Loucy (cell line): ENCODE data around the gene BORCS6.

Experiments
- H2AFZ ChIP-seq: fragments of 200-600 bp; sonication (generic); 2 replicates; pipeline ENCODE4 v1.6.0; 2016; ENCODE audit warnings: antibody characterized with exemption, mild to moderate bottlenecking, low read length, moderate library complexity
- H3F3A ChIP-seq: fragments of 200-600 bp; 2 replicates; pipeline ENCODE4 v1.6.0; 2016; ENCODE audit warnings: antibody characterized with exemption, low read depth, mild to moderate bottlenecking
- H3K27me3 ChIP-seq: fragments of 200-600 bp; sonication (generic); 2 replicates; pipeline ENCODE4 v1.6.1; 2014; ENCODE audit warnings: low read length, mild to moderate bottlenecking; ENCODE audit not compliant: insufficient read depth, poor library complexity, severe bottlenecking
- H3K36me3 ChIP-seq: fragments of 200-600 bp; sonication (generic); 2 replicates; pipeline ENCODE4 v1.6.1; 2016; ENCODE audit warnings: low read length; ENCODE audit not compliant: insufficient read depth
- H3K4me1 ChIP-seq: fragments of 200-600 bp; sonication (generic); 2 replicates; pipeline ENCODE4 v1.5.1; 2014; ENCODE audit warnings: low read length, mild to moderate bottlenecking; ENCODE audit not compliant: insufficient read depth, poor library complexity, severe bottlenecking
- H3K4me2 ChIP-seq: fragments of 200-600 bp; sonication (generic); 2 replicates; pipeline ENCODE4 v1.6.0; 2014; ENCODE audit warnings: antibody characterized with exemption, low read length, low read depth, mild to moderate bottlenecking; ENCODE audit not compliant: poor library complexity, severe bottlenecking
- H3K4me3 ChIP-seq: fragments of 200-600 bp; sonication (generic); 2 replicates; pipeline ENCODE4 v1.5.1; 2014; ENCODE audit warnings: low read length, mild to moderate bottlenecking, mixed read lengths; ENCODE audit not compliant: poor library complexity, severe bottlenecking
- H3K79me2 ChIP-seq: fragments of 200-600 bp; sonication (generic); 2 replicates; pipeline ENCODE4 v1.6.1; 2014; ENCODE audit warnings: low read length; ENCODE audit not compliant: insufficient read depth
- H3K9ac ChIP-seq: fragments of 200-600 bp; sonication (generic); 2 replicates; pipeline ENCODE4 v1.6.0; 2014; ENCODE audit warnings: mild to moderate bottlenecking, low read depth, low read length, moderate library complexity; ENCODE audit not compliant: poor library complexity, severe bottlenecking
- H3K9me2 ChIP-seq: fragments of 200-600 bp; sonication (generic); replicated peaks from 2 replicates; pipeline ENCODE4 v1.6.1; 2016; ENCODE audit warnings: low read depth, low read length, mixed read lengths
- H3K9me3 ChIP-seq: fragments of 200-600 bp; sonication (generic); 2 replicates; pipeline ENCODE4 v1.6.1; 2014; ENCODE audit warnings: mild to moderate bottlenecking, antibody characterized with exemption, low read length, low read depth; ENCODE audit not compliant: insufficient read depth
- H4K20me1 ChIP-seq: fragments of 200-600 bp; sonication (generic); 2 replicates; pipeline ENCODE4 v1.6.0; 2014; ENCODE audit warnings: antibody characterized with exemption, low read length, mild to moderate bottlenecking; ENCODE audit not compliant: insufficient read depth, poor library complexity, severe bottlenecking
- EZH2phosphoT487 ChIP-seq: fragments of 200-600 bp; IDR thresholded peaks from 2 replicates; pipeline ENCODE4 v1.6.1; 2018; ENCODE audit warnings: antibody characterized with exemption, mild to moderate bottlenecking, moderate library complexity, borderline replicate concordance
- TF ChIP-seq, protein P1 (sequence below): fragments of 200-600 bp; sonication (generic); conservative IDR thresholded peaks from 2 replicates; pipeline ENCODE4 v1.5.1; 2014; ENCODE audit warnings: mild to moderate bottlenecking, antibody characterized with exemption, low read length

BORCS6 gene

DNA sequence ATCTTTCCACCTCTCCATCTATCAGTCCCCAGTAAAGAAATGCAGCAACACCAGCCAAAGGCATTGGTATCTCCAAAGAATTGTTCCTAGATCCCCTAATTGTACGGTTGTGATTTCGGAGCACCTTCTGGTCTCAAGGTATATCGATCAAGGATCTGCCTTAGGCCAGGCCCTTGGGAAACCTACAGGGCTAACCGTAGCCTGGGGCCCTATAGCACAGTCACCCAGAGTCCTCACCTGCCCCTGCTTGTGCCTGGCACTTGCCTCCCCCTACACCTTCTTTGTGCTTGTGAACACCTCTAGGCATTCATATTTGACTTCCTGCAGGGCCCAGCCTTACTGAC, 37.2 kb upstream of the BORCS6 start:
- no peaks in the 10 kb centered on the region for H3K79me2 ChIP-seq
- peaks cover 8% of the 10 kb centered on the region for H3K4me1 ChIP-seq
- no peaks in the 10 kb centered on the region for H3K9me2 ChIP-seq
- H3K9me3 ChIP-seq = no peaks in the 10 kb centered on the region
- peaks cover 52% of the 10 kb centered on the region; the same call in 1 of the 2 replicates for H3K36me3 ChIP-seq
- no peaks in the 10 kb centered on the region for H4K20me1 ChIP-seq
- H3K27me3 ChIP-seq = no peaks in the 10 kb centered on the region
- no peak overlapping the region for H3K4me2 ChIP-seq
- no peak overlapping the region for H3K9ac ChIP-seq
- TF ChIP-seq, protein P1, sequence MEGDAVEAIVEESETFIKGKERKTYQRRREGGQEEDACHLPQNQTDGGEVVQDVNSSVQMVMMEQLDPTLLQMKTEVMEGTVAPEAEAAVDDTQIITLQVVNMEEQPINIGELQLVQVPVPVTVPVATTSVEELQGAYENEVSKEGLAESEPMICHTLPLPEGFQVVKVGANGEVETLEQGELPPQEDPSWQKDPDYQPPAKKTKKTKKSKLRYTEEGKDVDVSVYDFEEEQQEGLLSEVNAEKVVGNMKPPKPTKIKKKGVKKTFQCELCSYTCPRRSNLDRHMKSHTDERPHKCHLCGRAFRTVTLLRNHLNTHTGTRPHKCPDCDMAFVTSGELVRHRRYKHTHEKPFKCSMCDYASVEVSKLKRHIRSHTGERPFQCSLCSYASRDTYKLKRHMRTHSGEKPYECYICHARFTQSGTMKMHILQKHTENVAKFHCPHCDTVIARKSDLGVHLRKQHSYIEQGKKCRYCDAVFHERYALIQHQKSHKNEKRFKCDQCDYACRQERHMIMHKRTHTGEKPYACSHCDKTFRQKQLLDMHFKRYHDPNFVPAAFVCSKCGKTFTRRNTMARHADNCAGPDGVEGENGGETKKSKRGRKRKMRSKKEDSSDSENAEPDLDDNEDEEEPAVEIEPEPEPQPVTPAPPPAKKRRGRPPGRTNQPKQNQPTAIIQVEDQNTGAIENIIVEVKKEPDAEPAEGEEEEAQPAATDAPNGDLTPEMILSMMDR = no peak
- no peak for TF ChIP-seq EZH2phosphoT487
- H3K4me3 ChIP-seq = no peak overlapping the region
- peaks cover 4% of the 10 kb centered on the region; the same call in 1 of the 2 replicates for H3F3A ChIP-seq
- no peak overlapping the region for H2AFZ ChIP-seq

DNA sequence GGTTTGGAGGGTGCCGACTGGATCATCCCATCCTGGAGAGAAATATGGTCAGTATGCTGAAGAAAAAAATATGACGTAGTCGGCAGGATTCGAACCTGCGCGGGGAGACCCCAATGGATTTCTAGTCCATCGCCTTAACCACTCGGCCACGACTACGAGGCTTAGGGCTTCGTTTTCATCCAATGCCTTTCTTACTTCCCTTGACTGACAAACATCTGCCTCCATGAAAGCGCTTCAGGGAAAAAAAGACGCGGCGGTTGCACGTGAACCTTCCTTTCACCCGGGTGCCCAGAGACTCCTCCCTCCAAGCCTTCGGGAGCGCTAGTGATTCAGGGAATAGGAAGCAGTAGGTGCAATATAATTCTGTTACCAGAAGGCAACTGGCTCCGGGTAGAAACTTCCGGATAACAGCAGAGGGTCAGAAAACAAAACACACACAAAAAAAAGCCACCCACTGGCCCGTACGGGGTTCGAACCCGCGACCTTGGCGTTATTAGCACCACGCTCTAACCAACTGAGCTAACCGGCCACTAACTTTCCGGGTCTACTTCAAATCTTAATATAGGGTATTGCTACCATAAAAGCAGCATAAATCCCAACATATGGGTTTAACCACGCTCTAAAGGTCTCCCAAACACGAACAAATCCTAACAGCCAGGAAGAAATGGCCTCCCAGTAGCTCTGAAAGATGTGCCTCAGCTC, 36.7 kb upstream of the BORCS6 start:
- no peaks in the 10 kb centered on the region for H3K27me3 ChIP-seq
- no peak overlapping the region for H2AFZ ChIP-seq
- no peaks in the 10 kb centered on the region for H3K9me3 ChIP-seq
- peaks cover 8% of the 10 kb centered on the region for H3F3A ChIP-seq
- no peaks in the 10 kb centered on the region for H3K9me2 ChIP-seq
- no peak overlapping the region for H3K9ac ChIP-seq
- H3K4me3 ChIP-seq = no peak overlapping the region
- no peaks in the 10 kb centered on the region for H4K20me1 ChIP-seq
- TF ChIP-seq, protein P1 = no peak
- TF ChIP-seq EZH2phosphoT487 = no peak
- H3K4me2 ChIP-seq = no peak overlapping the region
- peaks cover 8% of the 10 kb centered on the region for H3K4me1 ChIP-seq
- no peaks in the 10 kb centered on the region for H3K79me2 ChIP-seq
- peaks cover 46% of the 10 kb centered on the region; the same call in 1 of the 2 replicates for H3K36me3 ChIP-seq

DNA sequence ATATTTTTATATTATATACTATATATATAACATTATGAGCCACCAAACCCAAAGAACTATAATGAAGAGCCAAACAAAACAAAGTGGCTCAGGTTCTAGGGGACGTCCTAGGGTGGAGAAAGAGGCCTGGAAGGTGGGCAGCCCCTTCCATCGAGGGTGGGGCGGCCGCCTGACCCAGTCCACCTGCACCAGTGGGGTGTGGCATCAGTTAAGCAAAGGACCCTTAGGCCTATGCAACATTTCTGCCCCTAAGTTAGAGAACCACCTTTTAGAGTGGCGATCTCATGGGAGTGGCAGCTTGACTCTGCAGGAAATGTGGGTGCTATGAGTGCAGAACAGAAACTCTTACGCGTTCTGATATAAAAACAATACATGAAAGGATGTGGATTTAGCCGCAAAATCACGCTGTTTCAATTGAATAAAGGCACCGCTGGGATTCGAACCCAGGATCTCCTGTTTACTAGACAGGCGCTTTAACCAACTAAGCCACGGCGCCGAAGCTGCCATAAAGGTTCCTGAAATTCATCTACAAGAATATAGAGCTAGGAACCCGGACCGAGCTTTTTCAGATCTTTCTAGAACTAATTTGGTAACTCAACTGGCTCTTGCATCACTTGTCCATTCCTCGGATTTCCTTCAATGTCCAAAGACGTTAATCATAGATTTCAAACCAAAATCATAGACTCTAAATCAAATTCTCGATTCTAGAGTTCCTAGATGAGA, 36.0 kb upstream of the BORCS6 start:
- peaks cover 8% of the 10 kb centered on the region for H3K4me1 ChIP-seq
- H3K36me3 ChIP-seq = peaks cover 39% of the 10 kb centered on the region; the same call in 1 of the 2 replicates
- no peaks in the 10 kb centered on the region for H3K9me2 ChIP-seq
- H3K9ac ChIP-seq = no peak overlapping the region
- H4K20me1 ChIP-seq = no peaks in the 10 kb centered on the region
- no peak overlapping the region for H3K4me2 ChIP-seq
- H3K4me3 ChIP-seq = no peak overlapping the region
- H2AFZ ChIP-seq = no peak overlapping the region
- TF ChIP-seq EZH2phosphoT487 = no peak
- TF ChIP-seq, protein P1 = no peak
- H3F3A ChIP-seq = peaks cover 14% of the 10 kb centered on the region
- H3K27me3 ChIP-seq = no peaks in the 10 kb centered on the region
- no peaks in the 10 kb centered on the region for H3K9me3 ChIP-seq
- H3K79me2 ChIP-seq = no peaks in the 10 kb centered on the region
